ENCODE results near the gene KLRB1. TPM values are rescaled to one million over a fixed set of nuclear protein-coding genes. Genes with fewer than 3 reads are reported as not detected.

Gene KLRB1
- polyA plus RNA-seq, 10 donors = 0.16 to 6.5 (median 0.76) TPM

Other genes starting within 250 kb of the KLRB1 start
- gene CLEC2D, start 61.8 kb upstream of the KLRB1 start, polyA plus RNA-seq (ENCODE audit: insufficient read length in 10 of 10) = 10 to 100 TPM in 5 of 10 donors, 1 to 10 TPM in 5; 3.0 to 14.4 (median 9.5) TPM
- gene CLECL1, start 125.2 kb upstream of the KLRB1 start, polyA plus RNA-seq (ENCODE audit: insufficient read length in 10 of 10) = under 1 TPM in 4 of 10 donors, not detected in 6; 0.23 to 0.50 (median 0.38) TPM
- gene CD69, start 153.0 kb upstream of the KLRB1 start, polyA plus RNA-seq (ENCODE audit: insufficient read length in 10 of 10) = 10 to 100 TPM in 1 of 10 donors, 1 to 10 TPM in 5, under 1 TPM in 4; 0.31 to 25.0 (median 1.2) TPM
- gene KLRF1, start 219.6 kb upstream of the KLRB1 start, polyA plus RNA-seq (ENCODE audit: insufficient read length in 10 of 10) = under 1 TPM in 8 of 10 donors, not detected in 2; 0.22 to 0.67 (median 0.38) TPM

All from muscle of back (tissue), 10 donors.